ENCODE data around the gene SLC66A2. TPM values are rescaled to one million over a fixed set of nuclear protein-coding genes. Genes with fewer than 3 reads are reported as not detected.

The SLC66A2 gene
- total and polyA plus RNA-seq, 12 donors, result 21.4 to 32.3 (median 25.6) TPM

GRCh38 chr18:79982736-79983135, 31.3 kb upstream of the SLC66A2 start:
- no peak for TF ChIP-seq CTCF (IDR thresholded peaks at IDR 0.05)
- DNase-seq (no peak), ATAC-seq (peak in 5 of 8 donors; percentile 12 to 51 (median 25))
- peaks cover 5 to 54% (median 35%) of the 10 kb centered on the region in 9 donors for H3K4me1 ChIP-seq
- H3K9me3 ChIP-seq, result no peaks in the 10 kb centered on the region
- no peak overlapping the region for H3K4me3 ChIP-seq
- 76 to 82% methylated on average over 6 of the region's 6 CpGs for WGBS, 2 donors
- peaks cover 0 to 35% (median 5%) of the 10 kb centered on the region in 9 donors for H3K36me3 ChIP-seq
- intact Hi-C loops (cut with DNase I), result loop anchor here in 1 of 10 donors (10.0 kb wide), 1 partner anchor 52 kb away; the partner anchor contains the start of gene RBFA
- H3K27me3 ChIP-seq, result no peaks in the 10 kb centered on the region
- H3K27ac ChIP-seq, result peak overlapping the region in 1 of 10 donors; percentile 56

GRCh38 chr18:79980585-79980984, 29.1 kb upstream of the SLC66A2 start:
- no peak overlapping the region for H3K27ac ChIP-seq
- 90 to 93% methylated on average over 13 of the region's 13 CpGs for WGBS, 2 donors
- H3K4me3 ChIP-seq, result no peak overlapping the region
- intact Hi-C loops (cut with DNase I), result loop anchor here in 1 of 10 donors (10.0 kb wide), 1 partner anchor 54 kb away; the partner anchor contains the start of gene RBFA
- DNase-seq, result no peak
- no peak for TF ChIP-seq CTCF (IDR thresholded peaks at IDR 0.05)
- peaks cover 0 to 44% (median 18%) of the 10 kb centered on the region in 9 donors for H3K4me1 ChIP-seq
- H3K36me3 ChIP-seq, result peaks cover 0 to 49% (median 5%) of the 10 kb centered on the region in 9 donors
- H3K9me3 ChIP-seq, result no peaks in the 10 kb centered on the region
- H3K27me3 ChIP-seq, result no peaks in the 10 kb centered on the region
- no peak for ATAC-seq

GRCh38 chr18:79979843-79980242, 28.4 kb upstream of the SLC66A2 start:
- no peaks in the 10 kb centered on the region for H3K27me3 ChIP-seq
- 93 to 95% methylated on average over 5 of the region's 5 CpGs for WGBS, 2 donors
- intact Hi-C loops (cut with DNase I), result loop anchor here in 1 of 10 donors (10.0 kb wide), 1 partner anchor 55 kb away; the partner anchor contains the start of gene RBFA
- no peaks in the 10 kb centered on the region for H3K9me3 ChIP-seq
- DNase-seq (no peak), ATAC-seq (no peak)
- H3K36me3 ChIP-seq, result peaks cover 0 to 49% (median 5%) of the 10 kb centered on the region in 9 donors
- H3K4me3 ChIP-seq, result no peak overlapping the region
- no peak for TF ChIP-seq CTCF (IDR thresholded peaks at IDR 0.05)
- no peak overlapping the region for H3K27ac ChIP-seq
- H3K4me1 ChIP-seq, result peaks cover 0 to 45% (median 18%) of the 10 kb centered on the region in 9 donors

GRCh38 chr18:79975985-79976680, 24.7 kb upstream of the SLC66A2 start:
- Histone ChIP-seq H3K9me3 (no peaks in the 10 kb centered on the region), H3K4me3 (no peak overlapping the region), H3K27ac (no peak overlapping the region), H3K27me3 (no peaks in the 10 kb centered on the region), H3K4me1 (peaks cover 0 to 23% (median 0%) of the 10 kb centered on the region in 9 donors), H3K36me3 (peaks cover 0 to 78% (median 18%) of the 10 kb centered on the region in 9 donors)
- intact Hi-C loops (cut with DNase I), result no loop called here
- peak in 6 of 8 donors; percentile 46 to 76 (median 71) for ATAC-seq
- peak in 1 of 2 donors; percentile 54 for DNase-seq
- 67 to 74% methylated on average over 14 of the region's 14 CpGs for WGBS, 2 donors
- TF ChIP-seq CTCF (IDR thresholded peaks at IDR 0.05), result no peak
